Amygdala (tissue), 56 donors: ENCODE measurements around the gene EYA3.

Source experiments
- DNase-seq, 56 donors: peaks; one replicate each; lab custom pipeline; 2025; lab: John Stamatoyannopoulos, UW

EYA3 gene

GRCh38 chr1:27973771-27974416, 114.5 kb downstream of the EYA3 start:
- DNase-seq: peak in 10 of 56 donors; percentile 12 to 43 (median 30)

GRCh38 chr1:27972141-27972540, 116.3 kb downstream of the EYA3 start:
- no peak for DNase-seq

- peak in 3 of 56 donors; percentile 11 to 40 (median 18) for DNase-seq
Observed at GRCh38 chr1:27971674-27972073, 116.7 kb downstream of the EYA3 start.

GRCh38 chr1:27970401-27970800, 118.0 kb downstream of the EYA3 start:
- DNase-seq: peak in 11 of 56 donors; percentile 14 to 49 (median 24)

GRCh38 chr1:27968692-27969091, 119.7 kb downstream of the EYA3 start:
- no peak for DNase-seq

- DNase-seq: no peak
Observed at GRCh38 chr1:27967884-27968466, 120.4 kb downstream of the EYA3 start.

- no peak for DNase-seq
Observed at GRCh38 chr1:27967106-27967883, 121.1 kb downstream of the EYA3 start.

- DNase-seq: no peak
Observed at GRCh38 chr1:27966402-27967105, 121.9 kb downstream of the EYA3 start.

- DNase-seq: no peak
Observed at GRCh38 chr1:27963393-27963792, 125.0 kb downstream of the EYA3 start.

GRCh38 chr1:27961646-27962221, 126.7 kb downstream of the EYA3 start:
- DNase-seq: no peak

- DNase-seq: peak in 4 of 56 donors; percentile 17 to 37 (median 24)
Observed at GRCh38 chr1:27960762-27961645, 127.4 kb downstream of the EYA3 start.

- DNase-seq: peak in 45 of 56 donors; percentile 13 to 73 (median 50)
Observed at GRCh38 chr1:27959792-27960603, 128.4 kb downstream of the EYA3 start, which contains the start of gene XKR8. Gene XKR8, plus strand, starts transcription at chr1:27959973. Its CDS starts 97 bp downstream, at chr1:27960070.

GRCh38 chr1:27958513-27958912, 129.9 kb downstream of the EYA3 start:
- no peak for DNase-seq

- no peak for DNase-seq
Observed at GRCh38 chr1:27957655-27958054, 130.8 kb downstream of the EYA3 start.

- no peak for DNase-seq
Observed at GRCh38 chr1:27956761-27957160, 131.6 kb downstream of the EYA3 start.

GRCh38 chr1:27955076-27955475, 133.3 kb downstream of the EYA3 start:
- no peak for DNase-seq

- DNase-seq: no peak
Observed at GRCh38 chr1:27954186-27954585, 134.2 kb downstream of the EYA3 start.

- no peak for DNase-seq
Observed at GRCh38 chr1:27952147-27952546, 136.3 kb downstream of the EYA3 start.

- no peak for DNase-seq
Observed at GRCh38 chr1:27951396-27951795, 137.0 kb downstream of the EYA3 start.
